DND-41 (cell line): Measurements from ENCODE around the gene UBALD1.

Source experiments
- EZH2 ChIP-seq: IDR thresholded peaks from 3 replicates; pipeline ENCODE4 v1.6.1; 2012; ENCODE audit warnings: borderline replicate concordance, low read depth, mild to moderate bottlenecking, moderate library complexity, low read length, inconsistent platforms; ENCODE audit not compliant: severe bottlenecking
- TF ChIP-seq, protein P1 (sequence below): IDR thresholded peaks from 2 replicates; pipeline ENCODE4 v1.5.1; 2012; ENCODE audit warnings: borderline replicate concordance, low read length, moderate library complexity, mild to moderate bottlenecking; ENCODE audit not compliant: poor library complexity, severe bottlenecking; ENCODE audit errors: extremely low read depth

DNA sequence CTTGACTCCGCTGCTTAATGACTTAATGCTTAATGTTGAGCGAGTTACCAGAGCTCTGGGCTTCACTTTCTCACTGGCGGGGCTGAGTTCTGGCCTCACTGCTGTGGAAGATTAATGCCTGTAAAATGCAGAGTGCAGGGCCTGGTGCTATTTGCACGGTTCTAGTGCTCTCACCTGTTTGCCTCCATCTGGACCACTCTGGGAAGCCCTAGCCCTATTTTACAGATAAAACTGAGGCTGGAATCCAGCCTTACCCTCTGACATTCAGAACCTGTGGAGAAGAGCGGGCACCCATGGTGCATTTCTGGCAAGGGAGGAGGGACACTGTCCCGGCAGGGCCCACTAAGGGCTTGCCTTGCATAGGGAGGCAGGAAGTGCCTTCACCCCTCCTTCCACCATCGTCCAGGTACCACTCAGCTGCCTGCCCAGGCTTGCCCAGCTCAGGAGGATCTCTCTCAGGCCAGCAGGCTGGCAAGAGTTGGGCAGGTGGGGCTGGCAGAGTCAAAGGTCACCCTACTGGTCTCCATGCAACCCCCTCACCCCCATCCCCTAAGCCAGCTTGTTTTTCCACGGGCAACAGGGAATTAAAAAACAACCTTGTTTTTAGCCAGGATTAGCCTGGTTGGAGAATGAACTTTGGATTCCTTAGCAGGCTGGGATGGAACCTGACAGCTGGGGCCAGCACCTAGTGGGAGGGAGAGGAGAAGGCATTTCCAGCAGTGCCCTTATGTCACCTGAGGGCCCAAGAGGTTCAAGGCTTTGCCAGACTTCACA, 4.1 kb upstream of the UBALD1 start:
- TF ChIP-seq, protein P1, sequence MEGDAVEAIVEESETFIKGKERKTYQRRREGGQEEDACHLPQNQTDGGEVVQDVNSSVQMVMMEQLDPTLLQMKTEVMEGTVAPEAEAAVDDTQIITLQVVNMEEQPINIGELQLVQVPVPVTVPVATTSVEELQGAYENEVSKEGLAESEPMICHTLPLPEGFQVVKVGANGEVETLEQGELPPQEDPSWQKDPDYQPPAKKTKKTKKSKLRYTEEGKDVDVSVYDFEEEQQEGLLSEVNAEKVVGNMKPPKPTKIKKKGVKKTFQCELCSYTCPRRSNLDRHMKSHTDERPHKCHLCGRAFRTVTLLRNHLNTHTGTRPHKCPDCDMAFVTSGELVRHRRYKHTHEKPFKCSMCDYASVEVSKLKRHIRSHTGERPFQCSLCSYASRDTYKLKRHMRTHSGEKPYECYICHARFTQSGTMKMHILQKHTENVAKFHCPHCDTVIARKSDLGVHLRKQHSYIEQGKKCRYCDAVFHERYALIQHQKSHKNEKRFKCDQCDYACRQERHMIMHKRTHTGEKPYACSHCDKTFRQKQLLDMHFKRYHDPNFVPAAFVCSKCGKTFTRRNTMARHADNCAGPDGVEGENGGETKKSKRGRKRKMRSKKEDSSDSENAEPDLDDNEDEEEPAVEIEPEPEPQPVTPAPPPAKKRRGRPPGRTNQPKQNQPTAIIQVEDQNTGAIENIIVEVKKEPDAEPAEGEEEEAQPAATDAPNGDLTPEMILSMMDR = no peak
- TF ChIP-seq EZH2 = no peak
